IMR-90 (cell line): ENCODE data around the gene HOXA7. TPM values are rescaled to one million over a fixed set of nuclear protein-coding genes. Genes with fewer than 3 reads are reported as not detected.

Source experiments
- ATAC-seq: fragments of 200-7000 bp; cut with Tn5 transposase; 2 replicates; pipeline ENCODE4 v1.9.1; 2020; ENCODE audit warnings: low read depth, mild to moderate bottlenecking, moderate library complexity
- BruUV-seq: library from RNA; stranded (reverse); fragments of 400-500 nt; replicated peaks from 2 replicates; lab custom pipeline; 2021; lab: Mats Ljungman, UMichigan
- CTCF ChIA-PET: fragments of 300-600 bp; formaldehyde crosslinking; extraction: SDS; loops from one replicate; lab custom pipeline; 2021; ENCODE audit warnings: antibody characterized with exemption; lab: Yijun Ruan, JAX
- POLR2A ChIA-PET: fragments of 300-600 bp; sonication (Branson Sonifier 250); formaldehyde crosslinking; loops from one replicate; lab custom pipeline; 2022; ENCODE audit warnings: antibody characterized with exemption; ENCODE audit not compliant: unreplicated experiment; lab: Charles Lee
- DNase-seq: peaks from one replicate; pipeline ENCODE4 v3.0.0; 2013
- H2AFZ ChIP-seq: replicated peaks from 2 replicates; pipeline ENCODE3; 2013; ENCODE audit warnings: low read length, mild to moderate bottlenecking; ENCODE audit not compliant: poor library complexity
- H2AK5ac ChIP-seq: 2 replicates; pipeline ENCODE4 v1.6.1; 2013; ENCODE audit warnings: low read depth, low read length, inconsistent platforms
- H2AK9ac ChIP-seq: replicated peaks from 2 replicates; pipeline ENCODE3; 2013; ENCODE audit warnings: mild to moderate bottlenecking, low read depth, low read length, moderate library complexity; ENCODE audit not compliant: poor library complexity
- H2BK120ac ChIP-seq: 2 replicates; pipeline ENCODE4 v1.6.1; 2013; ENCODE audit warnings: low read depth, low read length, inconsistent platforms
- H2BK15ac ChIP-seq: 3 replicates; pipeline ENCODE4 v1.6.1; 2013; ENCODE audit warnings: low read depth, low read length, inconsistent platforms
- H2BK20ac ChIP-seq: 2 replicates; pipeline ENCODE4 v1.6.1; 2013; ENCODE audit warnings: low read depth, mild to moderate bottlenecking, inconsistent platforms, low read length, moderate library complexity
- H2BK5ac ChIP-seq: 2 replicates; pipeline ENCODE4 v1.6.1; 2013; ENCODE audit warnings: mild to moderate bottlenecking, low read depth, low read length, inconsistent platforms; ENCODE audit not compliant: poor library complexity, severe bottlenecking
- H3K14ac ChIP-seq: replicated peaks from 2 replicates; pipeline ENCODE4 v1.6.1; 2013; ENCODE audit warnings: low read depth, low read length, inconsistent platforms
- H3K18ac ChIP-seq: 2 replicates; pipeline ENCODE4 v1.6.1; 2013; ENCODE audit warnings: low read depth, low read length, control low read depth
- H3K23ac ChIP-seq: 2 replicates; pipeline ENCODE4 v1.6.1; 2013; ENCODE audit warnings: low read depth, low read length, inconsistent platforms
- H3K27ac ChIP-seq: 2 replicates; pipeline ENCODE4 v1.5.1; 2013; ENCODE audit warnings: mild to moderate bottlenecking, control low read depth, low read length; ENCODE audit not compliant: insufficient read depth
- H3K27me3 ChIP-seq: 2 replicates; pipeline ENCODE4 v1.6.1; 2013; ENCODE audit warnings: low read length; ENCODE audit not compliant: control insufficient read depth, insufficient read depth
- H3K36me3 ChIP-seq: 2 replicates; pipeline ENCODE4 v1.6.1; 2013; ENCODE audit warnings: low read length, mixed read lengths; ENCODE audit not compliant: control insufficient read depth, insufficient read depth
- H3K4ac ChIP-seq: 2 replicates; pipeline ENCODE4 v1.6.1; 2013; ENCODE audit warnings: low read depth, low read length, inconsistent platforms
- H3K4me1 ChIP-seq: 2 replicates; pipeline ENCODE4 v1.6.1; 2013; ENCODE audit warnings: low read length, mixed read lengths; ENCODE audit not compliant: control insufficient read depth, insufficient read depth
- H3K4me2 ChIP-seq: 2 replicates; pipeline ENCODE4 v1.6.1; 2013; ENCODE audit warnings: low read depth, mild to moderate bottlenecking, control low read depth, low read length, moderate library complexity
- H3K4me3 ChIP-seq: 2 replicates; pipeline ENCODE4 v1.5.1; 2013; ENCODE audit warnings: low read depth, mild to moderate bottlenecking, control low read depth, low read length, moderate library complexity; ENCODE audit not compliant: insufficient read depth
- H3K56ac ChIP-seq: 2 replicates; pipeline ENCODE4 v1.6.1; 2013; ENCODE audit warnings: low read length, inconsistent platforms; ENCODE audit not compliant: insufficient read depth; ENCODE audit errors: extremely low read depth
- H3K79me1 ChIP-seq, 2 experiments: 2 replicates each; pipeline ENCODE4 v1.6.1; 2013; ENCODE audit warnings: low read length in 2 of 2, inconsistent platforms in 1 of 2, low read depth in 1 of 2
- H3K9ac ChIP-seq: 2 replicates; pipeline ENCODE4 v1.6.1; 2013; ENCODE audit warnings: low read depth, low read length, control low read depth
- H3K9me1 ChIP-seq: 2 replicates; pipeline ENCODE4 v1.6.1; 2013; ENCODE audit warnings: low read length, inconsistent platforms; ENCODE audit not compliant: insufficient read depth
- H3K9me3 ChIP-seq: 2 replicates; pipeline ENCODE4 v1.6.1; 2013; ENCODE audit warnings: low read length; ENCODE audit not compliant: control insufficient read depth, insufficient read depth
- H4K20me1 ChIP-seq: 2 replicates; pipeline ENCODE4 v1.6.1; 2013; ENCODE audit warnings: low read length, inconsistent platforms; ENCODE audit not compliant: insufficient read depth
- H4K5ac ChIP-seq: 2 replicates; pipeline ENCODE4 v1.6.1; 2013; ENCODE audit warnings: mild to moderate bottlenecking, low read depth, low read length, control low read depth
- H4K8ac ChIP-seq, 2 experiments: 2 replicates each; pipeline ENCODE4 v1.6.1; 2013; ENCODE audit warnings: low read depth in 2 of 2, low read length in 2 of 2, control low read depth in 1 of 2, inconsistent platforms in 1 of 2
- H4K91ac ChIP-seq: 2 replicates; pipeline ENCODE4 v1.6.1; 2013; ENCODE audit warnings: low read depth, low read length, inconsistent platforms; ENCODE audit not compliant: insufficient read depth
- BHLHE40 ChIP-seq: fragments of 150-350 bp; IDR thresholded peaks from 2 replicates; pipeline ENCODE4 v1.6.1; 2016; ENCODE audit warnings: mild to moderate bottlenecking, low read depth, low read length
- CHD1 ChIP-seq: IDR thresholded peaks from 2 replicates; pipeline ENCODE4 v1.6.1; 2012; ENCODE audit warnings: low read depth, low read length, improper control_type of control experiment
- ELK1 ChIP-seq: fragments of 150-350 bp; IDR thresholded peaks from 2 replicates; pipeline ENCODE4 v1.6.1; 2016; ENCODE audit warnings: low read depth, mild to moderate bottlenecking, low read length, moderate library complexity, borderline replicate concordance
- FOS ChIP-seq: fragments of 150-350 bp; IDR thresholded peaks from 2 replicates; pipeline ENCODE4 v1.6.1; 2016; ENCODE audit warnings: low read depth, low read length
- MAFK ChIP-seq: IDR thresholded peaks from 2 replicates; pipeline ENCODE4 v1.6.1; 2012; ENCODE audit warnings: low read depth, low read length, improper control_type of control experiment
- MXI1 ChIP-seq: IDR thresholded peaks from 2 replicates; pipeline ENCODE4 v1.6.1; 2012; ENCODE audit warnings: low read depth, mild to moderate bottlenecking, low read length, moderate library complexity, borderline replicate concordance
- POLR2A ChIP-seq: IDR thresholded peaks from 2 replicates; pipeline ENCODE4 v1.6.1; 2012; ENCODE audit warnings: mild to moderate bottlenecking, low read depth, low read length
- RAD21 ChIP-seq: IDR thresholded peaks from 2 replicates; pipeline ENCODE4 v1.6.1; 2012; ENCODE audit warnings: low read length, improper control_type of control experiment
- RFX5 ChIP-seq: IDR thresholded peaks from 2 replicates; pipeline ENCODE4 v1.8.0; 2012; ENCODE audit warnings: low read depth, mild to moderate bottlenecking, low read length, moderate library complexity
- WGBS, 2 experiments: methylation state at CpG; one replicate each; pipeline versions ENCODE4 v1.1.5 to v1.1.7; 2013; ENCODE audit warnings: missing lambda C conversion rate in 2 of 2; ENCODE audit not compliant: insufficient read length in 1 of 2; ENCODE audit errors: extremely low coverage in 2 of 2; 5-methylcytosine and 5-hydroxymethylcytosine counted together
- dilution Hi-C: fragments of 300-500 bp; cut with HindIII; formaldehyde crosslinking; loops from one replicate; pipeline ENCODE4 v1.14.3; 2018; ENCODE audit warnings: low sequenced_read_pairs; ENCODE audit not compliant: unreplicated experiment
- in situ Hi-C: fragments of 300-500 bp; cut with MboI; formaldehyde crosslinking; loops from 3 replicates; pipeline ENCODE4 v1.14.3; 2019; ENCODE audit warnings: low sequenced_read_pairs, inconsistent platforms, mixed read lengths
- intact Hi-C: fragments of 100-400 bp; cut with micrococcal nuclease; formaldehyde crosslinking; loops from 2 replicates; pipeline ENCODE4 v1.10.0; 2022
- polyA plus RNA-seq, 3 experiments: library from polyadenylated mRNA; depleted of rRNA; stranded (reverse); fragments of >200 nt; gene quantifications; 2 replicates each; pipeline ENCODE4 v1.2.3, GENCODE V29; 2012; ENCODE audit warnings: low replicate concordance in 1 of 3
- total RNA-seq: library from RNA; depleted of rRNA; stranded (reverse); fragments of >200 nt; gene quantifications from 2 replicates; pipeline ENCODE4 v1.2.3, GENCODE V29; 2012

The HOXA7 gene
- total and polyA plus RNA-seq, 2 of the 4 experiments (the other 2 are of a cell fraction) = 0.18 to 1.7 TPM

- Histone ChIP-seq H3K4ac (no peak overlapping the region), H4K5ac (no peak overlapping the region), H3K27ac (no peak overlapping the region), H3K4me3 (no peak overlapping the region), H3K9me3 (peaks cover 19% of the 10 kb centered on the region; the same call in 1 of the 2 replicates), H3K14ac (no peak overlapping the region), H2BK5ac (no peak overlapping the region), H3K9ac (no peak overlapping the region), H3K9me1 (no peaks in the 10 kb centered on the region), H2BK120ac (no peak overlapping the region), H3K79me1 (no peaks in the 10 kb centered on the region), H2AFZ (peak overlapping the region; percentile 71), H3K18ac (no peak overlapping the region), H4K20me1 (peaks cover 17% of the 10 kb centered on the region; the same call in 1 of the 2 replicates), H2BK15ac (no peak overlapping the region), H3K56ac (no peak overlapping the region), H4K8ac (no peak overlapping the region), H3K36me3 (no peaks in the 10 kb centered on the region), H2BK20ac (no peak overlapping the region), H3K4me2 (no peak overlapping the region), H3K23ac (0 out of 2 replicates have a peak overlapping the region, but pooled peaks have one; percentile 11), H3K27me3 (peaks cover 97% of the 10 kb centered on the region), H4K91ac (no peak overlapping the region), H3K4me1 (peaks cover 3% of the 10 kb centered on the region; the same call in 1 of the 2 replicates), H2AK5ac (no peak overlapping the region), H2AK9ac (no peak overlapping the region)
- 10% methylated on average over 13 of the region's 46 CpGs; no CpG with 5 or more reads in 1 of the 2 experiments for WGBS, 2 experiments
- ATAC-seq = no peak
- intact Hi-C loops = no loop called here
- dilution Hi-C loops = no loop called here
- CTCF ChIA-PET = interaction anchor here (1.7 kb wide), 1 partner anchor 8 kb away, joined by 10 read pairs; no protein-coding TSS in a partner anchor
- TF ChIP-seq ELK1 = no peak
- TF ChIP-seq FOS = no peak
- no peak for TF ChIP-seq MAFK
- no peak for TF ChIP-seq BHLHE40
- no peak for TF ChIP-seq POLR2A
- TF ChIP-seq RFX5 = no peak
- TF ChIP-seq CHD1 = no peak
- no peak for TF ChIP-seq RAD21
- no peak for TF ChIP-seq MXI1
- no peak for DNase-seq
- in situ Hi-C loops = no loop called here
- POLR2A ChIA-PET = no interaction called here
- no TSS peak for BruUV-seq
These were observed 31.3 kb upstream of the HOXA7 start for GRCh38 chr7:27187475-27188385.
